ENCODE measurements around the gene NT5C3B.

- TF ChIP-seq REST (IDR thresholded peaks at IDR 0.05; ENCODE audit: borderline replicate concordance) (no peak), CTCF (IDR thresholded peaks at IDR 0.05; ENCODE audit: poor library complexity, severe bottlenecking) (no peak), TAF1 (IDR thresholded peaks at IDR 0.05; ENCODE audit: low read depth) (no peak), EP300 (conservative IDR thresholded peaks at IDR 0.05; ENCODE audit: poor library complexity, severe bottlenecking) (no peak), RAD21 (conservative IDR thresholded peaks at IDR 0.05) (no peak), SMC3 (conservative IDR thresholded peaks at IDR 0.05; ENCODE audit: poor library complexity) (no peak), EZH2 (IDR thresholded peaks at IDR 0.05; ENCODE audit: borderline replicate concordance, insufficient read depth, low read length, poor library complexity, severe bottlenecking) (no peak), MXI1 (conservative IDR thresholded peaks at IDR 0.05; ENCODE audit: poor library complexity, severe bottlenecking) (no peak)
Measured at GRCh38 chr17:41794540-41794975, 41.5 kb downstream of the NT5C3B start.

Data from neural cell (in vitro differentiated cells).